SK-MEL-5 (cell line): ENCODE measurements around the gene TRPT1. TPM values are rescaled to one million over a fixed set of nuclear protein-coding genes. Genes with fewer than 3 reads are reported as not detected.

Experiments
- DNase-seq: peaks from one replicate; pipeline ENCODE4 v3.0.0-alpha.2; 2016; ENCODE audit warnings: low read depth, low spot score
- in situ Hi-C: cut with HindIII; loops from 2 replicates; pipeline ENCODE4 v1.10.0; 2016; ENCODE audit warnings: low sequenced_read_pairs, high pct_unique_total_duplicates, low pct_unique_long_range_greater_than_20kb
- total RNA-seq: library from RNA; depleted of rRNA; stranded (reverse); fragments of >200 nt; shearing (Covaris generic); gene quantifications from 2 replicates; pipeline ENCODE4 v1.2.3, GENCODE V29; 2014

Gene TRPT1
- total RNA-seq, 1 experiment from 2014 or later, result 30.7 TPM

GRCh38 chr11:64204080-64204440 lies 21.9 kb downstream of the TRPT1 start:
- in situ Hi-C loops, result no loop called here
- DNase-seq, result no peak

GRCh38 chr11:64203421-64204079 lies 22.4 kb downstream of the TRPT1 start:
- DNase-seq, result no peak
- in situ Hi-C loops, result no loop called here

- in situ Hi-C loops, result no loop called here
- no peak for DNase-seq
Observed at GRCh38 chr11:64202992-64203391, 23.0 kb downstream of the TRPT1 start.

GRCh38 chr11:64201543-64201942 lies 24.4 kb downstream of the TRPT1 start:
- no peak for DNase-seq
- in situ Hi-C loops, result no loop called here

- DNase-seq, result no peak
Observed at GRCh38 chr11:64198511-64198910, 27.5 kb downstream of the TRPT1 start.

GRCh38 chr11:64196626-64197025 lies 29.4 kb downstream of the TRPT1 start:
- DNase-seq, result peak; percentile 80
- in situ Hi-C loops, result no loop called here

More at GRCh38 chr11:64198511-64198910, 27.5 kb downstream of the TRPT1 start:
- in situ Hi-C loops, result no loop called here

- in situ Hi-C loops, result no loop called here
- no peak for DNase-seq
Observed at GRCh38 chr11:64192434-64192833, 33.6 kb downstream of the TRPT1 start.

- in situ Hi-C loops, result no loop called here
- DNase-seq, result no peak
Observed at GRCh38 chr11:64186492-64187165, 39.4 kb downstream of the TRPT1 start.

GRCh38 chr11:64185693-64186491 lies 40.1 kb downstream of the TRPT1 start, which contains the start of gene STIP1:
Gene STIP1, plus strand, starts transcription at chr11:64186171. Its CDS starts 91 bp downstream, at chr11:64186262.
- in situ Hi-C loops, result no loop called here
- DNase-seq, result peak; percentile 99

- peak; percentile 62 for DNase-seq
- in situ Hi-C loops, result no loop called here
Observed at GRCh38 chr11:64185175-64185692, 40.8 kb downstream of the TRPT1 start.

GRCh38 chr11:64183890-64184289 lies 42.1 kb downstream of the TRPT1 start:
- in situ Hi-C loops, result no loop called here
- DNase-seq, result no peak

- in situ Hi-C loops, result no loop called here
- DNase-seq, result peak; percentile 82
Observed at GRCh38 chr11:64181506-64182411, 44.2 kb downstream of the TRPT1 start.

- DNase-seq, result no peak
- in situ Hi-C loops, result no loop called here
Observed at GRCh38 chr11:64180891-64181290, 45.1 kb downstream of the TRPT1 start.

- in situ Hi-C loops, result no loop called here
Observed at GRCh38 chr11:64178951-64179639, 46.9 kb downstream of the TRPT1 start.

GRCh38 chr11:64178203-64178602 lies 47.8 kb downstream of the TRPT1 start:
- in situ Hi-C loops, result no loop called here
- no peak for DNase-seq

More at GRCh38 chr11:64178951-64179639, 46.9 kb downstream of the TRPT1 start:
- no peak for DNase-seq

GRCh38 chr11:64176751-64177150 lies 49.2 kb downstream of the TRPT1 start:
- no peak for DNase-seq
- in situ Hi-C loops, result no loop called here
